DMS114 treated with DMSO at 0.1 percent for 48 hours (cell line): ENCODE results near the gene CIDEB.
"Not testable (repeated sequence)": the region's sequence is repeated elsewhere in the genome, so short reads cannot be mapped to it uniquely, and the experiment has no call there.

Experiments used
- DNase-seq: peaks from one replicate; lab custom pipeline; 2025; ENCODE audit not compliant: unreplicated experiment; lab: John Stamatoyannopoulos, UW

CIDEB gene

GRCh38 chr14:24307575-24308341 lies at the start of gene CIDEB:
Gene CIDEB (minus strand): TSS chr14:24307977. CDS start chr14:24307858, 119 bp downstream.
- DNase-seq: peak; percentile 27

GRCh38 chr14:24356208-24356607 lies 48.4 kb upstream of the CIDEB start:
- DNase-seq: no peak

GRCh38 chr14:24355009-24355408 lies 47.2 kb upstream of the CIDEB start:
- no peak for DNase-seq

GRCh38 chr14:24354482-24354825 lies 46.7 kb upstream of the CIDEB start:
- not testable (repeated sequence) for DNase-seq

GRCh38 chr14:24353559-24354481 lies 46.0 kb upstream of the CIDEB start:
- no peak for DNase-seq

- no peak for DNase-seq
These were observed 43.7 kb upstream of the CIDEB start for GRCh38 chr14:24351517-24351916.

GRCh38 chr14:24349742-24350141 lies 42.0 kb upstream of the CIDEB start:
- no peak for DNase-seq

GRCh38 chr14:24348186-24348585 lies 40.4 kb upstream of the CIDEB start:
- no peak for DNase-seq

- DNase-seq: no peak
These were observed 39.4 kb upstream of the CIDEB start for GRCh38 chr14:24347134-24347533.

GRCh38 chr14:24343795-24344660 lies 36.3 kb upstream of the CIDEB start:
- DNase-seq: no peak

GRCh38 chr14:24342889-24343288 lies 35.1 kb upstream of the CIDEB start:
- DNase-seq: no peak

- DNase-seq: no peak
These were observed 32.8 kb upstream of the CIDEB start for GRCh38 chr14:24340606-24341005.

- DNase-seq: no peak
These were observed 31.7 kb upstream of the CIDEB start, which contains the start of gene RIPK3 for GRCh38 chr14:24339284-24340151. Gene RIPK3 (minus strand): TSS chr14:24339991. CDS start chr14:24339826, 165 bp downstream.

GRCh38 chr14:24338843-24339242 lies 31.1 kb upstream of the CIDEB start:
- DNase-seq: no peak

- no peak for DNase-seq
These were observed 30.0 kb upstream of the CIDEB start for GRCh38 chr14:24337824-24338175.

GRCh38 chr14:24337144-24337823 lies 29.5 kb upstream of the CIDEB start:
- DNase-seq: no peak

GRCh38 chr14:24335461-24336171 lies 27.8 kb upstream of the CIDEB start:
- DNase-seq: no peak

- DNase-seq: no peak
These were observed 26.9 kb upstream of the CIDEB start, which contains the start of gene ADCY4 for GRCh38 chr14:24334431-24335291. Gene ADCY4 (minus strand): TSS chr14:24335071. CDS start chr14:24334652, 419 bp downstream.
